Right renal pelvis (tissue), 4 donors: ENCODE results near the gene KRT32. TPM values are rescaled to one million over a fixed set of nuclear protein-coding genes. Genes with fewer than 3 reads are reported as not detected.

ENCODE experiments used
- polyA plus RNA-seq, 4 donors: library from polyadenylated mRNA; unstranded; fragments of 120-200 nt; gene quantifications; one replicate each; pipeline ENCODE4 v1.2.1, GENCODE V29; 2013; ENCODE audit not compliant: insufficient read length in 4 of 4

KRT32 gene
- polyA plus RNA-seq, 4 donors, result not detected

Other genes with a start within 250 kb of the KRT32 start
- gene KRTAP9-2, start 240.7 kb downstream of the KRT32 start, polyA plus RNA-seq, result not detected
- gene KRTAP9-3, start 234.9 kb downstream of the KRT32 start, polyA plus RNA-seq, result not detected
- gene KRTAP9-8, start 229.4 kb downstream of the KRT32 start, polyA plus RNA-seq, result not detected
- not detected for gene KRTAP9-4, start 217.7 kb downstream of the KRT32 start, polyA plus RNA-seq
- gene KRTAP9-9, start 212.0 kb downstream of the KRT32 start, polyA plus RNA-seq, result not detected
- gene KRTAP9-6, start 202.0 kb downstream of the KRT32 start, polyA plus RNA-seq, result under 1 TPM in 1 of 4 donors, not detected in 3; 0.05 TPM
- not detected for gene KRTAP9-7, start 191.7 kb downstream of the KRT32 start, polyA plus RNA-seq
- gene KRTAP29-1, start 164.5 kb downstream of the KRT32 start, polyA plus RNA-seq, result not detected
- not detected for gene KRTAP16-1, start 158.1 kb downstream of the KRT32 start, polyA plus RNA-seq
- not detected for gene KRTAP17-1, start 151.7 kb downstream of the KRT32 start, polyA plus RNA-seq
- not detected for gene KRT33A, start 116.6 kb downstream of the KRT32 start, polyA plus RNA-seq
- gene KRT33B, start 97.6 kb downstream of the KRT32 start, polyA plus RNA-seq, result under 1 TPM in 1 of 4 donors, not detected in 3; 0.03 TPM
- not detected for gene KRT34, start 85.1 kb downstream of the KRT32 start, polyA plus RNA-seq
- gene KRT31, start 69.8 kb downstream of the KRT32 start, polyA plus RNA-seq, result not detected
- gene KRT37, start 42.8 kb downstream of the KRT32 start, polyA plus RNA-seq, result not detected
- gene KRT38, start 26.4 kb downstream of the KRT32 start, polyA plus RNA-seq, result not detected
- under 1 TPM in 1 of 4 donors, not detected in 3; 0.06 TPM for gene KRT35, start 13.8 kb upstream of the KRT32 start, polyA plus RNA-seq
- gene KRT36, start 22.5 kb upstream of the KRT32 start, polyA plus RNA-seq, result not detected
- 1 to 10 TPM in 2 of 4 donors, under 1 TPM in 2; 0.21 to 6.2 (median 1.2) TPM for gene KRT13, start 38.2 kb upstream of the KRT32 start, polyA plus RNA-seq
- gene KRT15, start 51.5 kb upstream of the KRT32 start, polyA plus RNA-seq, result 1 to 10 TPM in 2 of 4 donors, under 1 TPM in 2; 0.68 to 2.9 (median 1.2) TPM
- gene KRT19, start 60.9 kb upstream of the KRT32 start, polyA plus RNA-seq, result 100 to 1,000 TPM; 143 to 231 (median 189) TPM
- gene KRT9, start 104.7 kb upstream of the KRT32 start, polyA plus RNA-seq, result not detected
- under 1 TPM; 0.14 to 0.44 (median 0.26) TPM for gene KRT14, start 119.5 kb upstream of the KRT32 start, polyA plus RNA-seq
- gene KRT16, start 145.4 kb upstream of the KRT32 start, polyA plus RNA-seq, result under 1 TPM in 1 of 4 donors, not detected in 3; 0.09 TPM
- 1 to 10 TPM; 1.2 to 4.0 (median 1.9) TPM for gene KRT17, start 157.2 kb upstream of the KRT32 start, polyA plus RNA-seq
- 100 to 1,000 TPM; 762 to 798 (median 768) TPM for gene EIF1, start 221.5 kb upstream of the KRT32 start, polyA plus RNA-seq
- gene GAST, start 244.9 kb upstream of the KRT32 start, polyA plus RNA-seq, result not detected